GM13977 (cell line): ENCODE data around the gene DBX1.

Experiments used
- DNase-seq: peaks from one replicate; pipeline ENCODE4 v3.0.0; 2012; ENCODE audit warnings: low spot score
- in situ Hi-C: fragments of 300-500 bp; cut with MboI; formaldehyde crosslinking; loops from one replicate; pipeline ENCODE4 v1.12.0; 2022; ENCODE audit warnings: low sequenced_read_pairs, low pct_unique_long_range_greater_than_20kb, mixed read lengths, inconsistent platforms; ENCODE audit not compliant: unreplicated experiment
- TF ChIP-seq, protein P1 (sequence below): IDR thresholded peaks from 2 replicates; pipeline ENCODE4 v1.5.1; 2012; ENCODE audit warnings: mild to moderate bottlenecking, control low read depth; ENCODE audit not compliant: insufficient read depth; ENCODE audit errors: extremely low read depth, missing control alignments

DBX1 gene

DNA sequence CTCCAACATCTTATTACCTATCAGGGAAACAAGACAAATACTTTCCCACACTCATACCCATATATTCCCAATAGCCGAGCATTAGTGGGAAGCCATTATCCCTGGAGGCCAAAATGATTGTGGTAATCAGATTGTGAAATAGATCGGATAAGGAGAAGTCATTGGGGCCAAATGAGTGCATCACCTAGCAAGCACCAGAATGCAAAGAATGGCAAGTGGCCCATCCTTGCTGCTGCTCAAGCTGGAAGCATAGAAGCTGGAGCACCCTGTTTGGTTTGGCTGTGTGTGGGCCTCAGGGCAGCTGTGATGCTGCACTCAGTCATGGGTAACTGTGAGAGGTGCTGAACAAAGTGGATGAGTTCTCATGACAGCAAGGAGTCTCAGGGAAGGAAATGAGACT lies 18.7 kb upstream of the DBX1 start:
- in situ Hi-C loops, result no loop called here
- DNase-seq, result no peak
- TF ChIP-seq, protein P1, sequence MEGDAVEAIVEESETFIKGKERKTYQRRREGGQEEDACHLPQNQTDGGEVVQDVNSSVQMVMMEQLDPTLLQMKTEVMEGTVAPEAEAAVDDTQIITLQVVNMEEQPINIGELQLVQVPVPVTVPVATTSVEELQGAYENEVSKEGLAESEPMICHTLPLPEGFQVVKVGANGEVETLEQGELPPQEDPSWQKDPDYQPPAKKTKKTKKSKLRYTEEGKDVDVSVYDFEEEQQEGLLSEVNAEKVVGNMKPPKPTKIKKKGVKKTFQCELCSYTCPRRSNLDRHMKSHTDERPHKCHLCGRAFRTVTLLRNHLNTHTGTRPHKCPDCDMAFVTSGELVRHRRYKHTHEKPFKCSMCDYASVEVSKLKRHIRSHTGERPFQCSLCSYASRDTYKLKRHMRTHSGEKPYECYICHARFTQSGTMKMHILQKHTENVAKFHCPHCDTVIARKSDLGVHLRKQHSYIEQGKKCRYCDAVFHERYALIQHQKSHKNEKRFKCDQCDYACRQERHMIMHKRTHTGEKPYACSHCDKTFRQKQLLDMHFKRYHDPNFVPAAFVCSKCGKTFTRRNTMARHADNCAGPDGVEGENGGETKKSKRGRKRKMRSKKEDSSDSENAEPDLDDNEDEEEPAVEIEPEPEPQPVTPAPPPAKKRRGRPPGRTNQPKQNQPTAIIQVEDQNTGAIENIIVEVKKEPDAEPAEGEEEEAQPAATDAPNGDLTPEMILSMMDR, result no peak

DNA sequence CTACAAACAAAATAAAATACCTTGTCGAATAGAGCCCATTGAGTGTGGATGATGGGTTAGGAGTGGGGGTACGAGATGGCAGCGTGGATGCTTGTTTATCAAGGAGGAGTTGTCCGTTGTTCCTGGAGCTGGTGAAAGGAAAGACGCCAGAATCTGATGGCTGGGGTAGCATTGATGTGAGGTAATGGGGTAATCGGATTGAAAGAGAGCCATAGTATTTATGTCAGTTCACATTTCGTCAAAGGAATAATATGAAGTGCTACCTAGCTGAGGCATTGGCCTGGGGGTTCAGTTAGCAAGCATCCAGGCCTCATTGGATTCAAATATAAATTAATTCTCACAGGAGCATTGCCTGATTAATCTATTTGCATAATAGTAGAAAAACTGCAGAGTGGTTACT lies 16.9 kb upstream of the DBX1 start:
- TF ChIP-seq, protein P1, result no peak
- DNase-seq, result no peak

DNA sequence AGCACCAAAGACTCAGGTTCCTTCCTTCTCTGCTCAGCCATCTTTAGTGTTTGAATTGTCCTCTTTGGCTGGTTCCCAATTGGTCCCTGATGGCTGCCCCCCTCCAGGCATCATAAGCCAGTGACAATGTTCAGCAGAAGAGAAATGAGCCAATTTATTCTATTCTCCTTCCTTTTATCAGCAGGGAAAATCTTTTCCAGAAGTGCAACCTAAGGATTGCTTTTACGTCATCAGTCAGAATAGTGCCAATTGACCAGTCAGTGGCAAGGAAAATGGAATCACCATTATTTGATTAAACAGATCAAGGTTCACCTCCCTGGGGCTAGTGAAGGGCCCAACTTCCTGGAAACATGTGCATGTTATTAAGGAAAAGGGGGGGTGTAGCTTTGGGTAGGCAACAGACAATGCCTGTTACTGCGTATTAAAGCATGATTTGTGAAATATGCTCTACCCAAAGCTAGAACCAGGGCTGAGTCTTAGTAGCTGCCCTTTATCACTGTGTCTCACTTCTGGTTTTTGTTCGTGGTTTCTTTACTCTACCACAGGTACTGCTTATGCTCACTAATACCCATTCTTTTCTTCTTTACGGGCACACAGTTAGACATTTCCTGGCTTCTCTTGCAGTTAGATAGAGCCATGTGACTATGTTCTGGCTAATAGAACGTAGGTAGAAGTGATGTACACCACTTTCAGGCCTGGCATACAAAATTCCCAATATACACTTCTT lies 12.6 kb upstream of the DBX1 start:
- no peak for DNase-seq
- in situ Hi-C loops, result loop anchor here (25.0 kb wide), 1 partner anchor 439 kb away; no protein-coding TSS in a partner anchor
- TF ChIP-seq, protein P1, result no peak

More for the DNA sequence above, 16.9 kb upstream of the DBX1 start:
- in situ Hi-C loops, result no loop called here

DNA sequence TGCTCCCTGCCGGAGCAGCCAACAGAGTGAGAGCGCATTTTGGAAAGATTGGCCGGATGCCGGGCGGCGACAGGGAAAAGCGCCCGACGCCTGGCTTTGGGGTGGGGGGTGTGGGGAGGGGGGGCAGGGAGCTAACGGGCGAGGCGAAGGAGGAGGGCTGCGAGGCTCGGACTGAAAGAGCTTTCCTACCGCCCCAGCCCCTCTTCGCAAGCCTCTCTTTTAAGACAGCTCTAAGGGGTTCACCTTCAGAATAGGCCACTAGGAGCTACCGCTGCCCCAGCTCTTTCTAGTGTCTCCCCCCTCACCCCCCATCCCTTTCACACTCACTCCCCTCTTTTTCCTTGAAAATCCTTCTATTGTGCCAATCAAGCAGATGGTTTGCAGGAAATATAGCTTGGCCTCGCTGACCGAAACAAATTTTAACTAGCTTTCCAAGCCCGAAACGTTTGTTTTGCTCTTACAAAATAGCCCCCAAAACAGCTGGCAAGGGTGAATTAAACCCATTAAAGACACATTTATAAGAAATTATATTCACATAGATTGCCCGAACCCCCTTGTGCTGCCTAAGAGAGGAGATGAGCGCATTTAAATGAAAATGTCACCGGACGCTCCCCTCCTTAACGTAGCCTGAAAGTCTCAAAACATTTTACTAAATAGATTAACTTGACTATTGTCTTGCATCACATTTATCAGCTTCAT lies 3.7 kb upstream of the DBX1 start:
- TF ChIP-seq, protein P1, result no peak
- in situ Hi-C loops, result loop anchor here (25.0 kb wide), 1 partner anchor 448 kb away; no protein-coding TSS in a partner anchor
- DNase-seq, result peak; percentile 8

DNA sequence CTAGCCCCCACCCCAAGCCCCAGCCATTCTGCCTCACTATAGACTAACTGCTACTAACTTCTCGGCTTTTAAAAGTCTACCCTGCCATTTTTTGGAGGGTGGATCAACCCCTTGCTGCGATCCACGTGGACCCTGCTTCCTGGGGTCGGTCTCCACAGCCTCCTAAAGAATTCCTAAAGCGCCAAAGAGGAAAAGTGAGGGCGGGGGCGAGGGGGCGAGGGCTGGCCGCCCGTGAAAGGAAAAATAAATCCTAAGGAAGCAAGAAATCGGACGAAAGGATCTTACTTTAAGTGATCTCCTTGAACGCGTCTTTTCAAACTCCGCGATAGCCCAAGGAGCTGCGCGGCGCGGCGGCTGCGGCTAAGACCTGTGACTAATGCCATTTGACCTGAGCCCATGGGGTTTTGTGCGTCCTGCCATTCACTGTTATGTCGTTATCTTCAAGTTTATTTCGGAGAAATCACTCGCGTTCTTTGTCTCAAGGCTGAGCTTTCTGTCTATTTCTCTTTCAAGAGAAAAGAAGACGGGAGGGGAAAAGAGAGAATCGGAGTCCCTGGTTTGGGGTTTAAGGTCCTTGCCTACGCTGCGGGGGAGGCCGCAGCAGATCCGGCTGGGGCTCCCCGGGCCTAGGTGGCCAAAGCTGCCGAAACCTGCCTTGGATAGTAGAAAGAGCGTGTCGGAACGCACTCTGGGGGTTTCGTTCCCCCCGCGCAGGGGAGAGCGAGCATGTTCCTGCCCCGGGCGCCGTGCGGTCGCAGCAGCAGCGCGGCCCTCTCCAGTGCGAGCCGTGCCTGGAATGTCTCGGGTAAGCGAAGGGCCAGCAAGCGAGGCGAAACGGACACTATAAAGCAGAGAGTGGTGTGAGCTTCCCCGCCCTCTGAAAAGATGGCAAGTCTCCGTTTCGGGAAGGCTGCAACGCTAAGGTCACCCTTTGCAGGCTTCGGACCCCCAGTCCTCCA lies 2.8 kb upstream of the DBX1 start:
- peak; percentile 19 for DNase-seq

More for the DNA sequence above, 2.8 kb upstream of the DBX1 start:
- in situ Hi-C loops, result loop anchor here (25.0 kb wide), 1 partner anchor 449 kb away; no protein-coding TSS in a partner anchor
- TF ChIP-seq, protein P1, result no peak
